Measurements from ENCODE around the gene INHA. TPM values are rescaled to one million over a fixed set of nuclear protein-coding genes. Genes with fewer than 3 reads are reported as not detected.

The INHA gene
- total RNA-seq, 1 donor from 2014 or later, result not detected

DNA sequence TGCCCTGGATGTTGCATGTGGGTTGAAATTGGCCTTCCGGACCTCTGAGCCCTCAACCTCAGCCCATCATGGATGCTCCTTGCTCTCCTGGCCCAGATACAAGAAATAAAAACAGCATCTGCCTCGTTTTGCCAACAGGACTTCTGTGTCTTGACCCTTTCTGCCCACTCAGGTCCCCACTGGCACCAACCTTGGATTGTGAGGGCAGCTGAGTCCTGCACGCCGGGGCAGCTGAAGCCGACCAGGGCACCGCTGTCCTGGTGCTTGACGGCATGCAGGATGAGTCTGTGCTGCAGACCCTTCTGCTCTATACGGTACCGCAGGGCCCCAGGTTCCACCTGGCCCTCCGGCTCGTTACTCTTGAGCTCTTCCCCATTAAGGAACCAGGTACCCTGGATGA is 5.5 kb upstream of the INHA start:
- Histone ChIP-seq H3K4me1 (peaks cover 0 to 7% of the 10 kb centered on the region in 2 donors), H3K4me3 (no peak overlapping the region), H3K36me3 (peaks cover 18 to 36% of the 10 kb centered on the region in 2 donors), H3K27ac (no peak overlapping the region), H3K9me3 (no peaks in the 10 kb centered on the region), H3K27me3 (no peaks in the 10 kb centered on the region)
- no peak for DNase-seq (ENCODE audit: low spot score in 2 of 2)
- intact Hi-C loops (cut with DNase I), result no loop called here
- TF ChIP-seq, protein P1, sequence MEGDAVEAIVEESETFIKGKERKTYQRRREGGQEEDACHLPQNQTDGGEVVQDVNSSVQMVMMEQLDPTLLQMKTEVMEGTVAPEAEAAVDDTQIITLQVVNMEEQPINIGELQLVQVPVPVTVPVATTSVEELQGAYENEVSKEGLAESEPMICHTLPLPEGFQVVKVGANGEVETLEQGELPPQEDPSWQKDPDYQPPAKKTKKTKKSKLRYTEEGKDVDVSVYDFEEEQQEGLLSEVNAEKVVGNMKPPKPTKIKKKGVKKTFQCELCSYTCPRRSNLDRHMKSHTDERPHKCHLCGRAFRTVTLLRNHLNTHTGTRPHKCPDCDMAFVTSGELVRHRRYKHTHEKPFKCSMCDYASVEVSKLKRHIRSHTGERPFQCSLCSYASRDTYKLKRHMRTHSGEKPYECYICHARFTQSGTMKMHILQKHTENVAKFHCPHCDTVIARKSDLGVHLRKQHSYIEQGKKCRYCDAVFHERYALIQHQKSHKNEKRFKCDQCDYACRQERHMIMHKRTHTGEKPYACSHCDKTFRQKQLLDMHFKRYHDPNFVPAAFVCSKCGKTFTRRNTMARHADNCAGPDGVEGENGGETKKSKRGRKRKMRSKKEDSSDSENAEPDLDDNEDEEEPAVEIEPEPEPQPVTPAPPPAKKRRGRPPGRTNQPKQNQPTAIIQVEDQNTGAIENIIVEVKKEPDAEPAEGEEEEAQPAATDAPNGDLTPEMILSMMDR (IDR thresholded peaks at IDR 0.05), result no peak

DNA sequence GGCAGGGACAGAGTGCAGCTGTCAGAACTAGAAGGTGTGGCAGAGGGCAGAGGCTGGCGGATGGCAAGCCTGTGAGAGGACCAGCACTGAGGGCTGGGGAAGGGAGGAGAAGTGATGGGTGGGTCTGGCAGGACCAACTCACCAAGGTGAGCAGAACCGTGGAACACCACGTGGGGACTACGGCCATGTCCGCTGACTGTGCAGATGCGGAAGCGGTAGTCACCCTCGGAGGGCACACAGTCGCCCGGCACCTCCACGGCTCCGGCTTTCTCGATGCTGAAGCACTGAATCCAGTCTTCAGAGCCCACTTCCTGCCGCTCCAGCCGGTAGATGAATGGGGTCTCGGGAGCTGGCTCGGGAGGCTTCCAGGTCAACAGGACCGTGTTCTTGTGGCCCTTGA is 5.0 kb upstream of the INHA start:
- no peak for DNase-seq (ENCODE audit: low spot score in 2 of 2)
- H3K36me3 ChIP-seq, result peaks cover 18 to 32% of the 10 kb centered on the region in 2 donors

DNA sequence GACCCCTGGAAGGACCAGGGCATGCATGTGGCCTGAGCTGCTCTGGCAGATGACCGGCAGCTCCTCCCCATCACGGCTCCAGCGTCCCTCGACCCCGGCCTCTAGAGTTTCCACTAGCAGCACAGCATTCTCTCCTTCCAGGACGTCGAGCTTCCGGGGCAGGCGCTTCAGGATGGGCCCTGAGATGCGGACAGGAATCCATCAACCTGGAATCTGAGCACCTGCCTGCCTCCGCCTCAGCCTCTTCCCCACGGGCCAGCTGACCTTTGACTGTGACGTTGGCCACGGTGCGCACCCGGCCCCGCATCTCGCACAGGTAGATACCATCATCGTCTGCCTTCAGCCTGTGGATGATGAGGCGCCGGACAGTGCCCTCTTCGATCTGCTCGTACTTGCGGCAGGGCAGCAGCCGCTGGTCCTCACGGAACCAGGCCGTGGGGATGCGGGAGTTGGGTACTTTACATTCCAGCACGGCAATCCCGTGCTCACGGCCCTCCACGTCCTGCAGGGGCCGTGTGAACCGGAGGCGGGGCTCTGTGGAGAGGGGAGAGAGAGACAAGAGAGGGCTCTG is 4.2 kb upstream of the INHA start:
- TF ChIP-seq, protein P1 (IDR thresholded peaks at IDR 0.05), result no peak
- Histone ChIP-seq H3K36me3 (peaks cover 16 to 24% of the 10 kb centered on the region in 2 donors), H3K27ac (no peak overlapping the region)

More for the DNA sequence above, 5.0 kb upstream of the INHA start:
- TF ChIP-seq, protein P1 (IDR thresholded peaks at IDR 0.05), result no peak
- H3K4me3 ChIP-seq, result no peak overlapping the region
- H3K27me3 ChIP-seq, result no peaks in the 10 kb centered on the region
- H3K9me3 ChIP-seq, result no peaks in the 10 kb centered on the region
- intact Hi-C loops (cut with DNase I), result no loop called here
- peaks cover 0 to 12% of the 10 kb centered on the region in 2 donors for H3K4me1 ChIP-seq
- H3K27ac ChIP-seq, result no peak overlapping the region

DNA sequence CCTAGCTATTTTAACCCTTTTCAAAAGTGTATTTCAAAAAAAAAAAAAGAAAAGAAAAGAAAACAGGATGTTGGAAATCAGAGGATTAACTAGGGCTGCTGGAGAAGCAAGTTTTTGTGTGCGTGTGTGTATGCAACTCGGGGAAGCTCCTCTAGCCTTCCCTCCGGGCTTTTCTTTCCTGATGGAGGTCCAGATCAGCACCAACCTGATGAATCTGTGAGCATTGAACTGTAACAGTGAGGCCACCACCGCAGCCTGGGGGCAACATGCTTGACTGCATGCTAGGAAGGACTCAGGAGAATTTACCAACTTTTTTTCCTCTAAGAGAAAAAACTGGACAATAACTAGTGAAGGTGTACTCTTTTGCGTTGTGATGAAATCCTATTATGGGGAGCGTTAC is 3.1 kb upstream of the INHA start:
- H3K27me3 ChIP-seq, result no peaks in the 10 kb centered on the region
- intact Hi-C loops (cut with DNase I), result no loop called here
- no peak for DNase-seq (ENCODE audit: low spot score in 2 of 2)
- peaks cover 5 to 12% of the 10 kb centered on the region in 2 donors for H3K36me3 ChIP-seq
- TF ChIP-seq, protein P1 (IDR thresholded peaks at IDR 0.05), result no peak
- no peak overlapping the region for H3K27ac ChIP-seq
- H3K9me3 ChIP-seq, result no peaks in the 10 kb centered on the region
- H3K4me1 ChIP-seq, result peaks cover 0 to 12% of the 10 kb centered on the region in 2 donors
- no peak overlapping the region for H3K4me3 ChIP-seq

More for the DNA sequence above, 4.2 kb upstream of the INHA start:
- Histone ChIP-seq H3K4me3 (no peak overlapping the region), H3K4me1 (peaks cover 0 to 12% of the 10 kb centered on the region in 2 donors), H3K9me3 (no peaks in the 10 kb centered on the region), H3K27me3 (no peaks in the 10 kb centered on the region)
- DNase-seq (ENCODE audit: low spot score in 2 of 2), result no peak
- intact Hi-C loops (cut with DNase I), result no loop called here

DNA sequence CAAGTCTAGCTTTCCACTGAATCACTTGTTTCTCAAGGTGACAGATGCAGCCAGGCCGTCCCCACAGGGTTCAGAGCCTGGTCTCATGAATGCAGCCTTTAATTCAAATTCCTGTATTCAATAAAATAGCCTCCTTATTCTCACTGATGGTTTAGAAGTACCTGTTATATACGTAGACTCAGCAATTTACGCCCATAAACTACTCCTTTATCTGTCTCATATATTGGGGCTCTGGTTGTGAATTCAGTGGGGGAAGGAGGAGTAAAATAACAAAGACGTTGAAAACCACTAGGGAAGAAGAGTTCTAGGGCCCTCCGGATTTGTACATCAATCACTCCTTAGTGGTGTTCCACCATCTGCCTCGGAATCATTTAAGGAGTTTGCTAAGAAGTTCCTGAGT is 2.5 kb upstream of the INHA start:
- TF ChIP-seq, protein P1 (IDR thresholded peaks at IDR 0.05), result no peak
- H3K4me1 ChIP-seq, result peaks cover 0 to 12% of the 10 kb centered on the region in 2 donors
- intact Hi-C loops (cut with DNase I), result loop anchor here (2.0 kb wide), 1 partner anchor 17 kb away; no protein-coding TSS in a partner anchor
- H3K27ac ChIP-seq, result peak overlapping the region in 1 of 2 donors; percentile 90
- peaks cover 0 to 11% of the 10 kb centered on the region in 2 donors for H3K36me3 ChIP-seq
- no peak for DNase-seq (ENCODE audit: low spot score in 2 of 2)
- no peaks in the 10 kb centered on the region for H3K27me3 ChIP-seq
- no peaks in the 10 kb centered on the region for H3K9me3 ChIP-seq
- H3K4me3 ChIP-seq, result peak overlapping the region in 1 of 2 donors; percentile 93

Measured in ascending aorta (tissue), 2 donors.